Kasumi-1 (cell line): ENCODE measurements around the gene ATIC.

Experiments used
- DNase-seq, 2 experiments: peaks; one replicate each; lab custom pipeline; 2025; lab: John Stamatoyannopoulos, UW

Gene ATIC

DNA sequence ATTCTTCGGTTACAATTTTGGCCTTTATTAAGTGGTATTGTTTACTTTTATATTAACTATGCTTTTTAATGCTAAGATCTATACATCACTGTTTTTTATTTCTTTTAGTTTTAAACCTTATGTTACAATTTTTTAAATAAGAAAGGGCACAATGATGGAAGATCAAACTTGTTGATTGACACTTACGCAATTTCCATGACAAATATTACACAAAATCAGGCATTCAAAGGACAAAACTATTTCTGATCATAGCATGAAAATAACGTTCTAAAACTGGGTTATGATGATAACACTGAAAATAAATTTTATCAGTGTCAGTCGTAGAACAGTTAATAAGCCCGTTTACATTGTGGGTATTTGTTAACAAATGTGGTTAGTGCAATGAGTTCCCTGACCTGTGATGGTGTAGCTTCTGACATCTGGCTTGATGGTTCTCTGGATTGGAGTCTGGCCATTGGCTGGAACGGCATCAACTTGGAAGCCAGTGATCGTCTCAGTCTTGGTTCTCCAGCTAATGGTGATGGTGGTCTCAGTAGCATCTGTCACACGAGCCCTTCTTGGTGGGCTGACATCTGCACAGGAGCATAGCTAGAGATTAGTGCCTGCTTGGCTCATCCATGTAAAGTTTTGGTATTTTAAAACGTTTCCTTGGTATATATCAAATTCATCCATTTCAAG lies 64.4 kb downstream of the ATIC start:
- DNase-seq: no peak

DNA sequence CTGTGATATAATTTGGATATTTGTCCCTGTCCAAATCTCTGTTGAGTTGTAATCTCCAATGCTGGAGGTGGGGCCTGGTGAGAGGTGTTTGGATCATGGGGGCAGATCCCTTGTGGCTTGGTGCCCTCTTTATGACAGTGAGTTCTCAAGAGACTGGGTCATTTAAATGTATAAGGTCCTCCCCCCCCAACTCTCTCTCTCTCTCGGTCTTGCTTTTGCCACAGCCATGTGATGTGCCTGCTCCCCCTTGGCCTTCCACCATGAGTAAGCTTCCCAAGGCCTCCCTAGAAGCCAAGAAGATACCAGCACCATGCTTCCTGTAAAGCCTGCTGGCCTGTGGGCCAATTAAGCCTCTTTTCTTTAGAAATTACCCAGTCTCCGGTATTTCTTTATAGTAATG lies 65.4 kb downstream of the ATIC start:
- no peak for DNase-seq

DNA sequence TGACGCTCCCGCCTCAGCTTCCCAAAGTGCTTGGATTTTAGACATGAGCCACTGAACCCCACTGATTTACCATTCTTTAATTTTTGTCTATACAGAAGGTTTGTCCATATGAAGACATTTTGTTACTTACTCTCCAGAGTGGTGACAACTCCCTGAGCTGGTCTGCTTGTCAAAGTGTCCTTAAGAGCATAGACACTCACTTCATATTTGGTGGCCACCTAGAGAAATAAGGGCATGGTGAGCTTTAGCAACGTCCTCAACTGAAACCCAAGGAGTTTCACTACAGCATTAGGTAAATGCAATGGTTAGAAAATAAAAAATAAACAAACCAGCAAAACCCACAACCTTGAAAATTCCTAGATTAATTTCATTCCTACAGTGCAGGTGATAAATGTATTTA lies 66.2 kb downstream of the ATIC start:
- DNase-seq: no peak

DNA sequence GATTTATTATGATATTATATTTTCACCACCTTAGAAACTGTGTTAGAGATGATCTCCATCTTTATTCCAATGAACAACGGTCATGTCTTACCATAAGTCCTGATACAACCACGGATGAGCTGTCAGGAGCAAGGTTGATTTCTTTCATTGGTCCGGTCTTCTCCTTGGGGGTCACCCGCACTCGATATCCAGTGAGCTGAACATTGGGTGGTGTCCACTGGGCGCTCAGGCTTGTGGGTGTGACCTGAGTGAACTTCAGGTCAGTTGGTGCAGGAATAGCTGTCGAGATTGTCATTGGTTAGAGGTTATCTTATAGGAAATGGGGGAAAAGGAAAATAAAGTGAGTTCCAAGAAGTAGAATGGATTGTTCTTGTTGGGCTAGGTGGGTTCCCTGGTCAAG lies 67.2 kb downstream of the ATIC start:
- no peak for DNase-seq

DNA sequence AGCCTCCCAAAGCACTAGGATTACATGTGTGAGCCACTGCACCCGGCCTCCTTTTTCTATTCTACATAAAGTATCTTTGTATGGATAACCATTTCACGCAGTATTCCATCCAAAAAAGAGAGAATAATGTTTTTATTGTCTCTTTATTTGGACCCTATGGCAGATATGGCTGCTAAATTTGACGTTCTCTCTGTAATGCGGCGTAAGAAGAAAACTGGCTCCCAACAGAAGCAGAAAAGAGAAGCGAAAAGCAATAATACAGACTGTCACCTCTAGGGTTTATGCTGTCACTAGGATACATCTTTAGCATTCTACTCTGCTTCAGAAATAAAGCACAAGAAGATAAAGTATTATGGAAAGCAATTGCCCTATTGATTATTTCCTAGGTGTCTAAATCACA lies 68.1 kb downstream of the ATIC start:
- DNase-seq: no peak

DNA sequence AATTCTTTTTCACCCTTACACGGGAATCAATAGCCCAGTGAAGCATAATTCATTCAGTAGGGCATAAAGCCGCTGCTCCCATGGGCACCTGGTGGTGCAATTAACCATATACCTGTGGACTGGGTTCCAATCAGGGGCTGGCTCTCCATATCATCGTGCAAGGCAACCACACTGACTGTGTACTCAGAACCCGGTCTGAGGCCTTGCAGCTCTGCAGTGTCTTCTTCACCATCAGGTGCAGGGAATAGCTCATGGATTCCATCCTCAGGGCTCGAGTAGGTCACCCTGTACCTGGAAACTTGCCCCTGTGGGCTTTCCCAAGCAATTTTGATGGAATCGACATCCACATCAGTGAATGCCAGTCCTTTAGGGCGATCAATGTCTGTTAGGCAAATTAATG lies 68.8 kb downstream of the ATIC start:
- no peak for DNase-seq

DNA sequence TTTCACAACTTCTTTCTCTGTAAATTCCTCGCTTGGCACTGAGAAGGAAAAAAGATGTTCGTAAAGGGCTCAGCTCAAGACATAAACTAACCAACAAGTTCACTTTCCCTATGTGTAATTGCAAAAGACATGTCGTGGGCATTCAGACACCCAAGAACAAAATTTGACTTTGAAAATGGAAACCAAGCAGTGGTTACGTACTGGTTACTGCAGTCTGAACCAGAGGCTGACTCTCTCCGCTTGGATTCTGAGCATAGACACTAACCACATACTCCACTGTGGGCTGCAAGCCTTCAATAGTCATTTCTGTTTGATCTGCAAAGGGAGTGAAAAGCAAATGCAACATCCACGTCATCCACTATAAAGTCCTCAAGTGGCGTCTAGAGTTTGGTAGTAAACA lies 70.2 kb downstream of the ATIC start:
- DNase-seq: no peak

DNA sequence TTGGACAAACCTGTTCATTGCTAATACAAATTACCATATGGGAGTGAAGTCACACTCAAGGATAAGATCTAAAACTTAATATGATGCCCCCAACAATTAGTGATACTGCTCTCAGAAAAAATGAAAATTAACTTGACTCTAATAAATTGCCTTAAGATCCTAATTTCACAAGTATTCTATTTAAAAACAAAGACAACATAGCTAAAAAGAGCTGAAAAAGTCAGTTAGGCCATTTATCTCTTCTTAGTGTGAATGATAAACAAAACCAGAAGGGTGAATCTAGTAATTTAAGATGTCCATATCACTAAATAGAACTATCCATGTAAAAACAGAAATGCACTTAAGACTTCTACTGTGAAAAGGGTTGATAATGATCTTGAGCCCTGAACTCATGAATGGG lies 70.6 kb downstream of the ATIC start:
- DNase-seq: no peak

DNA sequence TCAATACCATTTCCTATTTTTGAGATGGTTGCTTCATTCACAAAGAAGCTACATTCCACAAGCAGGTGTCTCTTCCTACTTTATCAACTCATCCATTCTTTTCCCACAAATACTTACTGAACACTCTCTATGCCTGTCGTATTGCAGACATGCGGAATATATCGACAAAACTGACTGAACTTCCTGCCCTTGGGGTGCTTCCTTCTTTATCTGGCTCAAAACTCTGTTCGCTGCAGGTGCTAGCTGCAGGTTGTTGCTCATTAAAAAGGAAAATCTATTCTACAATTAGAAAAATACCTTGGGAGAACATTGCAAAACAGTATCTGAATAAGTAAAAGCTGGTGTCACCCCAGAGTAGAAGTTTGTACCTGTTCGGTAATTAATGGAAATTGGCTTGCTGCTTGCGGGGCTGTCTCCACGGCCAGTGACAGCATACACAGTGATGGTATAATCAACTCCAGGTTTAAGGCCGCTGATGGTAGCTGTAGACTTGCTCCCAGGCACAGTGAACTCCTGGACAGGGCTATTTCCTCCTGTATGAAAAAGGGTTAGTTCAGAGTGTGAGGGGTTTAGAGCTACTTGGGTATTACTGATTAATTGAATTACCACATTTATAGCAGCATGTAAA lies 71.9 kb downstream of the ATIC start:
- no peak for DNase-seq

DNA sequence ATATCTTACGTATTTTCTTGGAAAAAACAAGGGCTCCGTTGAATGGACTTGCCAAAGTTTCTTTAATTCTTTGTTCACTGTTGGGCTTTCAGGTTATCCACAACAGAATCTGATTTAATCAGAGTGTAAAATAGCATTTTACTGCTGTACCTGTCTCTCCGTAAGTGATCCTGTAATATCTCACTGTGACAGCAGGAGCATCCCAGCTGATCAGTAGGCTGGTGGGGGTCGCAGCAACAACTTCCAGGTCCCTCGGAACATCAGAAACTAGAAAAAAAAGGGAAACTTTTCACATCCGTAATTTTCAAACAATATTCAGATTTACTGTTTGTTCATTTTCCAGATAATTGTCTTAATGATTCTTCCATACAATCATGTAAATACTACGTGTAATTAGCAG lies 72.9 kb downstream of the ATIC start:
- no peak for DNase-seq

DNA sequence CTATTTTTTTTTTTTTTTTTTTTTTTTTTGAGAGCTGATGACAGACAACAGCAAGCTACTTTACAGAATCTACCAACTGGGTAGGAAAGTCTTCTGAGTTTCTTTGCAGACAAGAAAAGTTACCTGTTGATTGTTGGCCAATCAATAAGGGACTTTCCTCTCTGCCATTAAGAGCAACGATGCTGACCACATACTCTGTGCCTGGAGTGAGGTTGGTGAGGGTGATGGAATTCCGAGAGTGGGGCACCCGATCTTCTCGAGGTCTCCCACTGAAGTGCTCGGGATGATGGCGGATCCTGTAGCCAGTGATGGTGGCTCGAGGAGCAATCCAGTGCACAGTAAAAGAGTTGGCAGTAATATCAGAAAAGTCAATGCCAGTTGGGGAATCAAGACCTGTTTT lies 74.7 kb downstream of the ATIC start:
- no peak for DNase-seq

DNA sequence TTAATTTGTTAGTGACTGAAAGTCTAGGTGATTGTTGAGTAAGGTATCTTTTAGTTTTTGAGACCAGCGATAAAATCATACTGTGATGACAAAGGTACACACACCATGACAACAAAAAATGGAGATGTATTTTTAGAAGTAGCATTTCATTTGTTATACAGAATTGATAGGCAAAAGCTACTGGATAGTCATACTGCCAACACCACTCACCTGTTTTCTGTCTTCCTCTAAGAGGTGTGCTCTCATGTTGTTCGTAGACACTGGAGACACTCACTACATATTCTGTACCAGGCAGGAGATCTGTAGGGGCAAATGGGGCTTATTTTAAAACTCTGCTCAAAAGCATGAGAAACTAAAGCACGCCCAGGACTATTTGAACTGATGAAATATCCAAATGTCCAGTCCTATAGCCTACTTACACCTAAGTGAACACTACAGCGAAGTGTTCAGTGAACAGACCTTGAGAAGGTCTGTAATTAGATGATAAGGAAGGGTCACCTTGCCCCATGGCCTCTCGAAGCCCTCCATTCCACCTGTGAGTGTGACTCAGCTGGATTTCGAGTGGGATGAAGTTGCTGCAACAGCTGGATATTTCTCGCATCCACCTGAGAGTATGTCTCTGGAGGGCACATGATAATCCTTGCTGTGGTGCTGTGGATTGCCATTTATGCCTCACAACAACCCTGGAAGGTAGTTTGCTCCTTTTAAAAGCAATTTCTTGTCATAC lies 76.3 kb downstream of the ATIC start:
- no peak for DNase-seq

DNA sequence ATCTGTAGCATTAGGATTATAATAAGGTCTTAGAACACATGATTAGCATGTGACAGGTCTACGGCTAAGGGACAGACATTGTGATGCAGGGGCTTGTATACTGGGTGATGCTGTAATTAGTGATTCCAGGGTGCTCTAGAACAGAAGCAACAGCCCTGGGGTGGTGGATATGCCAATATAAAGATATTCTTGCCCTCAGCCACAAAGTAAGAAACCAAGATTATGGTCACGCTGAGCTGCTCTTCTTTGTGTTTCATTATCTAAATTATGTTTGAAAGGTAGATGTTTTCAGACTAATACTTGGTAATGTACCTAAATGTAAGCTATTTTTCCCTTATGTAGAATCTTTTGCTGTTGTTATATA lies 78.7 kb downstream of the ATIC start:
- no peak for DNase-seq

DNA sequence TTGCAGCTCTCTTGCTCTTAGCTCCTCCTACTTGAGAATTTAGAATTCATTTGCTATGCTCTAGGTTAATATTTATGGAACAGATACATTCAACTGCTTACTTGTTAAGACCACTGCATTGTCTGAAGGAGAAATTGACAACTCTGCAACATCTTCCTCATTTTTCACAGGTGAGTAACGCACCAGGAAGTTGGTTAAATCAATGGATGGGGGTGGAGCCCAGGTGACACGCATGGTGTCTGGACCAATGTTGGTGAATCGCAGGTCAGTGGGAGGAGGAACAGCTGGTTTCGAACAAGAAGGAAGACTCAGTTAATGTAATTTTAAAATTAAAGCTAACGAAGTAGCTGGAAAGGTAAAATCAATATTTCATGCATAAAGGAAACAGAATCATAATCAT lies 79.7 kb downstream of the ATIC start:
- DNase-seq: no peak

DNA sequence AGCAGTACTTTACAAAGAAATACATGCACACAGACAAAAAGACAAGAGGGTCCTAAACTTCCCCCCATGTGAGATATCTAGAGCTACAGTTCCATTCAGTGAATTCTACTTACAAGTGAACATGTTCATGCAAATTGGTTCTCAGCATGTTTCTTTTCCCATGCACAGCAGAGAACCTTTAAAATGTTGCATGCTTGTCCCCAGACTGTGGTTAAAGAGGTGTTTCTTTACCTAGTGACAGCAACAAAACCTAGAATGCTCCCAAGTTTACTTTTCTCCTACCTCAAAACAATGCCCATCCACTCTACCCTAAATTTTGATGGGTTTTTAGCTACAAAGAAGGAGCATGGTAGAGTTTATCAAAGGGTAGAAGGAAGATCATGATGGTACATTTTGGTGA lies 80.3 kb downstream of the ATIC start:
- no peak for DNase-seq

DNA sequence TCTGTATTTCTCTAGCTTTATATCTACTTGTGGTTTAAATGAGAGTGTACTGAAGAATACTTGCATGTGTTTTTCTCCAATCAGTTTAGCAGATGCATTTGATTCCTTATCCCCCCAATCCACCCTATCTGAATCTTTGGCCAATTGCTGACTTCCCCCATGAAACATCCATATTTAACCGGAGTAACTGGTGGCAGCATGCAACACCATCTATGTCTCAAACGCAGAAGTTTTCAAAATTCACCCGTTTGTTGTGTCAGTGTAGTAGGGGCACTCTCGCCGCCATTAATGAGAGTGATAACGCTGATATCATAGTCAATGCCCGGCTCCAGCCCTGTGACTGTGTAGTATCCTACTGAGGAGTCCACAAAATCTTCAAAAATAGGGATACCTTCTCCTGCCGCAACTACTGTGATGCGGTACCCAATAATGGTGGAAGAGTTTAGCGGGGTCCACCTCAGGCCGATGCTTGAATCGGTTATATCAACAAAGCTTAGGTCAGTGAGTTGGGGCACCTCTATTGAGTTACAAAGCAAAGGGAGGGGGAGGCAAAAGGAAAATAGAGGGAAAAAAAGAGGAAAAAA lies 80.9 kb downstream of the ATIC start:
- no peak for DNase-seq

DNA sequence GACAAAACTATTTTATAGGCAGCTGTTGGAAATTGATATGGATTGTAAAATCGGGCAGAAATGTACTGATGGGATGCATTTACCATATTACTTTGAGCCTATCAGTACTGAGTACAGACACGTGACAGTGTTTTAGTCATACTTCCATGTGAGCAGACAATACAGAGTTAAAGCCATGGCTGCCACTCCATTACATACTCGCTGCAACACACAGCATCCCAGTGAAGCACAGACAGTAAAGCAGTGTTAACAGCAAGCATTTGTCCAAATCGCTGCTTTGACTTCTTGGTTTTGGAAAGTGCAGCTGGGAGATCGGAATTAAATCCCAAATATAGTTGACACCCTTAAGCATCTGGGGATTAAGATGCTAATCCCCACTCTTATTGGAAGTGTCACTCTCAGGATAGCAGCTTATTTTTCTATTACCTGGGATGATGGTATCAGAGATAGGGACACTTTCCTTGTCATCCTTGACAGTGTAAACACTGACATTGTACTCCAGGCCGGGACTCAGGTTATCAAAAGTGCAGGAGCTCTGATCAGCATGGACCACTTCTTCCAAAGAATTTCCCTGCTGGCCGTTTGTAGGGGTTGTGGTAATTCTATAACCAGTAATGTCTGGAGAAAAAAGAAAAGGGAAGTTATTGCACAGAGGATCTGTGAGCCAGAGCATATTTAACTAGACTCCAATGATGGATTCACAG lies 82.4 kb downstream of the ATIC start:
- peak; percentile 1 to 12 for DNase-seq

DNA sequence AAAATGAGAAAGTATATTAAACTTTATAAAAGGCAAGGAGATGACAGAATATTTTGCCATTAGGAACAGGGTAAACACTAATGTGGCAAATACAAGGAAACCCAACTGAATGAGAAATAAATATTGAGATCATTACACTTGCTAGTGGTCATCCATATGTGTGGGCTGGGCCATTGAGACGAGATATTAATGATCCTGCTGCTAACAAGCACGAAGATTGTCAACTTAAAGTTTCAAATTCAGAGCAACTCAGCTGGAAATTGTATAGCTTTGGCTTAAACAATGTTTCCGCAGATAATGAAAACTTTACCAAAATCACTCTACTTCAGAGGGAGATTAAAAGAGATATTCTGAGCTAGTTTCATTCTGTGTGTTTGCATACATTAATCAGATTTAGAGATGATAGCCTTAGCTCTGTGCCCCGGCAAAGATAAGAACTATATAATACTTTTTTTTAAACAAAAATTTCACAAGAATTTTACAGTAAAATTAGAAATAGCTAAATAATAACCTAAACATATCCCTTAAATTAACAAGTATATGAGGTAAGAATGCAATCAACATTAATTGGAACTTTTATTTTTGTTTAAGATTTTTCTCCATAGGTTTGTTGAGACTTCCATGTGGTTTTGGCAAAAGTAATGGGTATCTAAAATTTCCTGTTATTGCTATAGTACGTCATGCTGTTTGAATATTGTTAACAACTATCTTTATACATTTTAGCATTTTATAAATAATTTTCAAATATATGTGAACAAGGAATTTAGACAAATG lies 84.0 kb downstream of the ATIC start:
- DNase-seq: no peak

DNA sequence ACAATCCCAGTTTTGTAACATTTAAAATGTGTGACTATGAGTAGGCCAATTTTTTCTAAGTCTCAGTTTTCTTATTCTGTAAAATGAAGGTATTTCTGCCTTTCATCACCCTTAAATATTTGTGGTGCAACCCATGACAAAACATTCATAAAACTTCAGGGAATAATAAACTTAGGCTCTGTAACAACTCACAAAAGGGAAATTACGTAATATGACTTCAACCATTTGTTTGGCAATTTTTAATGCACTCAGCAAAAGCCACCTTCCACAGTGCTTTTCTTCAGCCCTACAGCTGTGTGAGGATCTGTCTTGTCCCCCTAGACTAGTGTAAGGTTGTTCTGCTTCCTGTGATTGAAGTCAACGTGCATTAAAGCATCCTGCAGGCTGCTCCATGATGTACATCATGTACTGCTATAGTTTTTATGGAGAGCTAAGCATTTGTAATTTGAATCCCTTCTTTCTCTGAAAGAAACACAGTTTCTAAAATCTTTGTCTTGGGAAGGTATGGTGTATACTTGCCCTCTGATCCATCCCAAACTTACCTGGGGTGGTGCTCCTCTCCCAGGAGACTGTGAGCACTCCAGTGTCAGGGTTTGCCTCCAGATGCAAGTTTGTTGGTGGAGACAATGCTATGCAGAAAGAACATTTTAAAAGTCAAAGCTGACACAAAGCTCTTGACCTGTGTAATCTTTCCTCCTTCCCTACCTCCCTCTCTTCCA lies 84.9 kb downstream of the ATIC start:
- peak; percentile 27 to 30 for DNase-seq

DNA sequence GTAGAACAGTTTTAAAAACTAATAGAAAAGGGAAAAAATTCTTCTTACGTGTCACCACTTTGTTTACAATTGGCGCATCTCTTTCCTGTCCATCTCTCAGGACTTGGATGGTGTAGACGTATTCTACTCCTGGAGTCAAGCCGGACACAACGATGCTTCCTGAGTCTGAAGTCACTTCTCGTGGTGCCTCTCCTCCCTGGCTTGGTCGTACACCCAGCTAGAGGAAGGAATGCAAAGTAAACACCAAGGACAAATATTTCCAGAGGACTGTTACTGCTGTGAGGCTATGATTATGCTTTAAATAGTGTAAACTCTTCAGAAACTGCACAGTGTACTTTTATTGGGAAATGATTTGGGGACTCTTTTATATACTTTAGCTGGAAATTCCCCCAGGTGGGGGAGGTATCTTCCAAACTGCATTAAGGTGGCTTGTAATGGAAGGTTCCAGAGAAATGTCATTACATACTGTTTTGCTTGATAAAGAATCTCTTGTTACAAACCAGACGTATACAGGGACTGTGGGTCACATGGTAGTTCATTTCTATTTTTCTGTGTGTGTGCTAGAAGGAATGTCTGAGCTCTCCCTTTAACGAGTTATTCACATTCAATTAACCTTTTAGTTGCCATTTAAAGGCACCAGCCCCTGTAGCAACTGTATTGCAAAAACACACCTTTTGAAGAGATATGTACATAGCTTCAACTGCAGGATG lies 85.9 kb downstream of the ATIC start:
- DNase-seq: no peak
